COLO668 (cell line): ENCODE measurements around the gene MDH1.
"Not testable (repeated sequence)": the region's sequence is repeated elsewhere in the genome, so short reads cannot be mapped to it uniquely, and the experiment has no call there.

ENCODE experiments used
- DNase-seq: peaks from one replicate; lab custom pipeline; 2025; ENCODE audit not compliant: unreplicated experiment; lab: John Stamatoyannopoulos, UW

MDH1 gene

GRCh38 chr2:63588385-63589147, at the start of gene MDH1, which contains the start of gene WDPCP:
MDH1 (plus strand) TSS chr2:63588963; CDS start chr2:63589044, 81 bp downstream.
WDPCP (minus strand) TSS chr2:63588477; CDS start chr2:63588271, 206 bp downstream.
- DNase-seq = peak; percentile 96

- DNase-seq = no peak
Observed at GRCh38 chr2:63539416-63540162, 49.2 kb upstream of the MDH1 start.

- no peak for DNase-seq
Observed at GRCh38 chr2:63544017-63544627, 44.6 kb upstream of the MDH1 start.

GRCh38 chr2:63545023-63545422, 43.7 kb upstream of the MDH1 start:
- DNase-seq = no peak

- DNase-seq = no peak
Observed at GRCh38 chr2:63553049-63553448, 35.7 kb upstream of the MDH1 start.

- no peak for DNase-seq
Observed at GRCh38 chr2:63555299-63555698, 33.5 kb upstream of the MDH1 start.

GRCh38 chr2:63555931-63556330, 32.8 kb upstream of the MDH1 start:
- no peak for DNase-seq

- DNase-seq = not testable (repeated sequence)
Observed at GRCh38 chr2:63557819-63558218, 30.9 kb upstream of the MDH1 start.

- DNase-seq = not testable (repeated sequence)
Observed at GRCh38 chr2:63558922-63559321, 29.8 kb upstream of the MDH1 start.

- no peak for DNase-seq
Observed at GRCh38 chr2:63562751-63563150, 26.0 kb upstream of the MDH1 start.

- no peak for DNase-seq
Observed at GRCh38 chr2:63569740-63570139, 19.0 kb upstream of the MDH1 start.

GRCh38 chr2:63571291-63571690, 17.5 kb upstream of the MDH1 start:
- no peak for DNase-seq

GRCh38 chr2:63572001-63572400, 16.8 kb upstream of the MDH1 start:
- no peak for DNase-seq

- not testable (repeated sequence) for DNase-seq
Observed at GRCh38 chr2:63573026-63573425, 15.7 kb upstream of the MDH1 start.

- DNase-seq = not testable (repeated sequence)
Observed at GRCh38 chr2:63573726-63574345, 14.9 kb upstream of the MDH1 start.

GRCh38 chr2:63576546-63576945, 12.2 kb upstream of the MDH1 start:
- no peak for DNase-seq

GRCh38 chr2:63578767-63579166, 10.0 kb upstream of the MDH1 start:
- DNase-seq = no peak

GRCh38 chr2:63580651-63581297, 8.0 kb upstream of the MDH1 start:
- no peak for DNase-seq

- DNase-seq = no peak
Observed at GRCh38 chr2:63581298-63581961, 7.3 kb upstream of the MDH1 start.

GRCh38 chr2:63582873-63583272, 5.9 kb upstream of the MDH1 start:
- DNase-seq = no peak
